HCT116 (cell line): ENCODE measurements around the gene LRRC8B.

Source experiments
- EGR1 ChIP-seq: IDR thresholded peaks from 2 replicates; pipeline ENCODE4 v1.6.1; 2012; ENCODE audit warnings: low read depth
- ELF1 ChIP-seq: IDR thresholded peaks from 2 replicates; pipeline ENCODE4 v1.6.1; 2012; ENCODE audit warnings: low read depth, borderline replicate concordance
- EZH2 ChIP-seq: fragments of 200-600 bp; sonication (generic); IDR thresholded peaks from 2 replicates; pipeline ENCODE4 v1.6.1; 2017; ENCODE audit warnings: antibody characterized with exemption, mixed run types
- EZH2phosphoT487 ChIP-seq: fragments of 200-600 bp; IDR thresholded peaks from 2 replicates; pipeline ENCODE4 v1.6.1; 2018; ENCODE audit warnings: antibody characterized with exemption, borderline replicate concordance
- MAX ChIP-seq: IDR thresholded peaks from 2 replicates; pipeline ENCODE4 v1.6.1; 2012
- POLR2A ChIP-seq: IDR thresholded peaks from 2 replicates; pipeline ENCODE4 v1.7.0; 2011; ENCODE audit warnings: borderline replicate concordance; ENCODE audit not compliant: insufficient read depth, insufficient read length; ENCODE audit errors: extremely low read depth
- REST ChIP-seq: IDR thresholded peaks from 2 replicates; pipeline ENCODE4 v1.6.1; 2012; ENCODE audit warnings: low read depth
- SIN3A ChIP-seq: IDR thresholded peaks from 2 replicates; pipeline ENCODE4 v1.6.1; 2012; ENCODE audit warnings: low read depth
- SP1 ChIP-seq: IDR thresholded peaks from 2 replicates; pipeline ENCODE4 v1.6.1; 2012; ENCODE audit warnings: low read depth
- YY1 ChIP-seq: IDR thresholded peaks from 2 replicates; pipeline ENCODE4 v1.6.1; 2011; ENCODE audit warnings: low read length, low read depth, moderate library complexity, mild to moderate bottlenecking; ENCODE audit not compliant: insufficient replicate concordance; ENCODE audit errors: extremely low read depth
- TF ChIP-seq, protein P1 (sequence below), 3 experiments: fragments of 200-600 bp in 1 of 3; sonication (generic) in 1 of 3; IDR thresholded peaks in 2 of 3; conservative IDR thresholded peaks in 1 of 3; 2 replicates each; pipeline ENCODE4 v1.5.1; 2012 to 2017; ENCODE audit warnings: low read depth in 2 of 3, low read length in 2 of 3, antibody characterized with exemption in 1 of 3, borderline replicate concordance in 1 of 3, control low read depth in 1 of 3, mild to moderate bottlenecking in 1 of 3, mixed read lengths in 1 of 3, mixed run types in 1 of 3, moderate library complexity in 1 of 3; ENCODE audit not compliant: insufficient read depth in 1 of 3

- TF ChIP-seq SP1 (no peak), EGR1 (no peak), YY1 (no peak), EZH2phosphoT487 (no peak), POLR2A (no peak), SIN3A (no peak), REST (no peak), EZH2 (no peak), MAX (no peak), ELF1 (no peak)
- TF ChIP-seq, protein P1, sequence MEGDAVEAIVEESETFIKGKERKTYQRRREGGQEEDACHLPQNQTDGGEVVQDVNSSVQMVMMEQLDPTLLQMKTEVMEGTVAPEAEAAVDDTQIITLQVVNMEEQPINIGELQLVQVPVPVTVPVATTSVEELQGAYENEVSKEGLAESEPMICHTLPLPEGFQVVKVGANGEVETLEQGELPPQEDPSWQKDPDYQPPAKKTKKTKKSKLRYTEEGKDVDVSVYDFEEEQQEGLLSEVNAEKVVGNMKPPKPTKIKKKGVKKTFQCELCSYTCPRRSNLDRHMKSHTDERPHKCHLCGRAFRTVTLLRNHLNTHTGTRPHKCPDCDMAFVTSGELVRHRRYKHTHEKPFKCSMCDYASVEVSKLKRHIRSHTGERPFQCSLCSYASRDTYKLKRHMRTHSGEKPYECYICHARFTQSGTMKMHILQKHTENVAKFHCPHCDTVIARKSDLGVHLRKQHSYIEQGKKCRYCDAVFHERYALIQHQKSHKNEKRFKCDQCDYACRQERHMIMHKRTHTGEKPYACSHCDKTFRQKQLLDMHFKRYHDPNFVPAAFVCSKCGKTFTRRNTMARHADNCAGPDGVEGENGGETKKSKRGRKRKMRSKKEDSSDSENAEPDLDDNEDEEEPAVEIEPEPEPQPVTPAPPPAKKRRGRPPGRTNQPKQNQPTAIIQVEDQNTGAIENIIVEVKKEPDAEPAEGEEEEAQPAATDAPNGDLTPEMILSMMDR (IDR thresholded peaks at IDR 0.05 in 2 of 3, conservative IDR thresholded peaks at IDR 0.05 in 1 of 3; ENCODE audit: borderline replicate concordance in 1 of 3, insufficient read depth in 1 of 3, low read depth in 2 of 3, low read length in 2 of 3): no peak
These were observed 10.9 kb downstream of the LRRC8B start for GRCh38 chr1:89535537-89535936.
